GM12892 (cell line): ENCODE results near the gene CCDC88C.

Source experiments
- POLR2A ChIP-seq: IDR thresholded peaks from 2 replicates; pipeline ENCODE4 v1.6.1; 2011; ENCODE audit warnings: low read depth, low read length, control low read depth
- POLR2AphosphoS5 ChIP-seq: IDR thresholded peaks from 2 replicates; pipeline ENCODE4 v1.6.1; 2011; ENCODE audit warnings: low read depth, low read length, control low read depth
- TAF1 ChIP-seq: IDR thresholded peaks from 2 replicates; pipeline ENCODE4 v1.6.1; 2011; ENCODE audit warnings: low read depth, mild to moderate bottlenecking, control low read depth, low read length, borderline replicate concordance

DNA sequence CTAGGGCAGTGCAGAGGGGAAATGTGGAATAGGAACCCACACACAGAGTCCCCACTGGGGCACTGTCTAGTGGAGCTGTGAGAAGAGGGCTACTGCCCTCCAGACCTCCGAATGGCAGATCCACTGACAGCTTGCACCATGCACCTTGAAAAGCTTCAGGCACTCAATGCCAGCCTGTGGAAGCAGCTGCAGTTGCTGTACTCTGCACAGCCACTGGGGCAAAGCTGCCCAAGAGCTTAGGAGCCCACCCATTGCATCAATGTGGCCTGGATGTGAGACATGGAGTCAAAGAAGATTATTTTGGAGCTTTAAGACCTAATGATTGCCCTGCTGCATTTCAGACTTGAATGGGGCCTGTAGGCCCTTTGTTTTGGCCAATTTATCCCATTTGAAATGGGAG, 21.7 kb upstream of the CCDC88C start:
- TF ChIP-seq POLR2A (no peak), POLR2AphosphoS5 (no peak), TAF1 (no peak)
